WTC11 (cell line): ENCODE measurements around the gene ENHO. TPM values are rescaled to one million over a fixed set of nuclear protein-coding genes. Genes with fewer than 3 reads are reported as not detected.

Experiments
- ATAC-seq: fragments of 200-7000 bp; cut with Tn5 transposase; 2 replicates; pipeline ENCODE4 v1.10.0; 2021; ENCODE audit warnings: mild to moderate bottlenecking, moderate library complexity
- CTCF ChIA-PET: fragments of 300-600 bp; sonication (Branson Sonifier 250); formaldehyde crosslinking; loops from one replicate; lab custom pipeline; 2021; ENCODE audit warnings: antibody characterized with exemption; lab: Charles Lee
- POLR2A ChIA-PET: fragments of 350-600 bp; sonication (Branson Sonifier 250); formaldehyde crosslinking; loops from one replicate; lab custom pipeline; 2021; ENCODE audit warnings: antibody characterized with exemption; lab: Charles Lee
- DNase-seq: peaks from one replicate; pipeline ENCODE4 v3.0.0; 2021; ENCODE audit warnings: low spot score
- H3K27ac Mint-ChIP-seq: 2 replicates; pipeline ENCODE4 v1.8.0; 2021; ENCODE audit warnings: mixed read lengths
- H3K27me3 Mint-ChIP-seq: 2 replicates; pipeline ENCODE4 v1.8.0; 2021; ENCODE audit warnings: low read depth, mild to moderate bottlenecking, moderate library complexity, mixed read lengths
- H3K36me3 Mint-ChIP-seq: 2 replicates; pipeline ENCODE4 v1.8.0; 2021; ENCODE audit warnings: mixed read lengths
- H3K4me1 Mint-ChIP-seq: 2 replicates; pipeline ENCODE4 v1.8.0; 2022; ENCODE audit warnings: mixed read lengths
- H3K4me3 Mint-ChIP-seq: 2 replicates; pipeline ENCODE4 v1.8.0; 2021; ENCODE audit warnings: mild to moderate bottlenecking, moderate library complexity, mixed read lengths
- H3K9me3 Mint-ChIP-seq: 2 replicates; pipeline ENCODE4 v1.8.0; 2021; ENCODE audit warnings: mixed read lengths
- ELF4 ChIP-seq: sonication (generic); formaldehyde crosslinking; IDR thresholded peaks from 2 replicates; pipeline ENCODE4 v1.8.1; 2022; ENCODE audit warnings: low read depth, mild to moderate bottlenecking, moderate library complexity, missing genetic modification reagents
- TP53 ChIP-seq: sonication (generic); formaldehyde crosslinking; IDR thresholded peaks from 2 replicates; pipeline ENCODE4 v1.8.1; 2023; ENCODE audit warnings: mild to moderate bottlenecking, missing genetic modification reagents
- ZNF317 ChIP-seq: sonication (generic); formaldehyde crosslinking; IDR thresholded peaks from 2 replicates; pipeline ENCODE4 v1.8.1; 2023; ENCODE audit warnings: low read depth, mild to moderate bottlenecking, moderate library complexity, missing genetic modification reagents, borderline replicate concordance
- ZNF423 ChIP-seq: fragments of 250-450 bp; sonication (Bioruptor Pico); IDR thresholded peaks from 2 replicates; pipeline ENCODE4 v2.1.2; 2022; ENCODE audit warnings: mild to moderate bottlenecking, moderate library complexity
- total RNA-seq: library from RNA; stranded (reverse); gene quantifications from 3 replicates; pipeline ENCODE4 v1.2.3, GENCODE V29; 2021
- TF ChIP-seq, protein P1 (sequence below): fragments of 250-450 bp; sonication (Bioruptor Pico); IDR thresholded peaks from 2 replicates; pipeline ENCODE4 v1.9.0; 2021; ENCODE audit warnings: mild to moderate bottlenecking, borderline replicate concordance
- TF ChIP-seq, protein P2 (sequence below): fragments of 250-450 bp; sonication (Bioruptor Pico); IDR thresholded peaks from 2 replicates; pipeline ENCODE4 v1.9.0; 2021; ENCODE audit warnings: moderate library complexity, mild to moderate bottlenecking, inconsistent platforms, borderline replicate concordance
- TF ChIP-seq, protein P3 (sequence below): sonication (generic); formaldehyde crosslinking; IDR thresholded peaks from 2 replicates; pipeline ENCODE4 v1.8.0; 2022; ENCODE audit warnings: mild to moderate bottlenecking, missing genetic modification reagents
- TF ChIP-seq, protein P4 (sequence below): sonication (generic); formaldehyde crosslinking; IDR thresholded peaks from 2 replicates; pipeline ENCODE4 v1.8.1; 2022; ENCODE audit warnings: mild to moderate bottlenecking, missing genetic modification reagents, moderate library complexity, borderline replicate concordance
- TF ChIP-seq, protein P5 (sequence below): sonication (generic); formaldehyde crosslinking; conservative IDR thresholded peaks from 2 replicates; pipeline ENCODE4 v1.8.1; 2023; ENCODE audit warnings: mild to moderate bottlenecking, low read depth, missing genetic modification reagents, moderate library complexity
- TF ChIP-seq, protein P6 (sequence below): fragments of 200-600 bp; IDR thresholded peaks from 2 replicates; pipeline ENCODE4 v1.8.0; 2022; ENCODE audit warnings: antibody characterized with exemption
- TF ChIP-seq, protein P7 (sequence below): fragments of 250-450 bp; sonication (Bioruptor Pico); IDR thresholded peaks from 2 replicates; pipeline ENCODE4 v1.9.0; 2021; ENCODE audit warnings: mild to moderate bottlenecking

ENHO gene
- total RNA-seq, 1 experiment from 2014 or later = 28.3 TPM

DNA sequence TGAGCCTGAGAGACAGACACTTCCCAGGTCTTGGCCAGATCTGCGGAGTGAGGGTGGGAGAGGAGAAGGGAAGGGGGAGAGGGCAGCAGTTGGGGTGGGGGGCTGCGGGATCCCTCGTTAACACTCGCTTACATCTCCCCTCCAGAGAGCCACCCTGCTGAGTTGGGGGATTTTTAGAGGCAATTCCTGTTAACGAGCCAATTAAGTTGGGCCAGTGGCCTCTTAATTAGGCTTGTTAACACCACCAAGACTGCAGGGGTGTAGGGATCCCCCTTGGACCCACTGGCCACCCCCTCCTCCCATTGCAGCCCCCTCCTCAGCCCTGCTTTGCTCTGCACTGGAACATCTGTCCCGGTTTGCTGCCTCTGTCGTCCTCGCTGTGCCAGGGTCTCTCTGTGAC lies 43.1 kb upstream of the ENHO start:
- Mint-ChIP-seq H3K9me3 (no peaks in the 10 kb centered on the region), H3K4me3 (no peak overlapping the region), H3K36me3 (no peaks in the 10 kb centered on the region), H3K27me3 (peaks cover 3% of the 10 kb centered on the region; the same call in 1 of the 2 replicates), H3K4me1 (peaks cover 22% of the 10 kb centered on the region), H3K27ac (no peak overlapping the region)
- ATAC-seq = no peak
- TF ChIP-seq, protein P1, sequence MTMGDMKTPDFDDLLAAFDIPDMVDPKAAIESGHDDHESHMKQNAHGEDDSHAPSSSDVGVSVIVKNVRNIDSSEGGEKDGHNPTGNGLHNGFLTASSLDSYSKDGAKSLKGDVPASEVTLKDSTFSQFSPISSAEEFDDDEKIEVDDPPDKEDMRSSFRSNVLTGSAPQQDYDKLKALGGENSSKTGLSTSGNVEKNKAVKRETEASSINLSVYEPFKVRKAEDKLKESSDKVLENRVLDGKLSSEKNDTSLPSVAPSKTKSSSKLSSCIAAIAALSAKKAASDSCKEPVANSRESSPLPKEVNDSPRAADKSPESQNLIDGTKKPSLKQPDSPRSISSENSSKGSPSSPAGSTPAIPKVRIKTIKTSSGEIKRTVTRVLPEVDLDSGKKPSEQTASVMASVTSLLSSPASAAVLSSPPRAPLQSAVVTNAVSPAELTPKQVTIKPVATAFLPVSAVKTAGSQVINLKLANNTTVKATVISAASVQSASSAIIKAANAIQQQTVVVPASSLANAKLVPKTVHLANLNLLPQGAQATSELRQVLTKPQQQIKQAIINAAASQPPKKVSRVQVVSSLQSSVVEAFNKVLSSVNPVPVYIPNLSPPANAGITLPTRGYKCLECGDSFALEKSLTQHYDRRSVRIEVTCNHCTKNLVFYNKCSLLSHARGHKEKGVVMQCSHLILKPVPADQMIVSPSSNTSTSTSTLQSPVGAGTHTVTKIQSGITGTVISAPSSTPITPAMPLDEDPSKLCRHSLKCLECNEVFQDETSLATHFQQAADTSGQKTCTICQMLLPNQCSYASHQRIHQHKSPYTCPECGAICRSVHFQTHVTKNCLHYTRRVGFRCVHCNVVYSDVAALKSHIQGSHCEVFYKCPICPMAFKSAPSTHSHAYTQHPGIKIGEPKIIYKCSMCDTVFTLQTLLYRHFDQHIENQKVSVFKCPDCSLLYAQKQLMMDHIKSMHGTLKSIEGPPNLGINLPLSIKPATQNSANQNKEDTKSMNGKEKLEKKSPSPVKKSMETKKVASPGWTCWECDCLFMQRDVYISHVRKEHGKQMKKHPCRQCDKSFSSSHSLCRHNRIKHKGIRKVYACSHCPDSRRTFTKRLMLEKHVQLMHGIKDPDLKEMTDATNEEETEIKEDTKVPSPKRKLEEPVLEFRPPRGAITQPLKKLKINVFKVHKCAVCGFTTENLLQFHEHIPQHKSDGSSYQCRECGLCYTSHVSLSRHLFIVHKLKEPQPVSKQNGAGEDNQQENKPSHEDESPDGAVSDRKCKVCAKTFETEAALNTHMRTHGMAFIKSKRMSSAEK (CRISPR knock-in tag) = no peak
- TF ChIP-seq ZNF423 (no peak), ZNF317 (CRISPR knock-in tag) (no peak), ELF4 (CRISPR knock-in tag) (no peak), TP53 (CRISPR knock-in tag) (no peak)
- TF ChIP-seq, protein P2, sequence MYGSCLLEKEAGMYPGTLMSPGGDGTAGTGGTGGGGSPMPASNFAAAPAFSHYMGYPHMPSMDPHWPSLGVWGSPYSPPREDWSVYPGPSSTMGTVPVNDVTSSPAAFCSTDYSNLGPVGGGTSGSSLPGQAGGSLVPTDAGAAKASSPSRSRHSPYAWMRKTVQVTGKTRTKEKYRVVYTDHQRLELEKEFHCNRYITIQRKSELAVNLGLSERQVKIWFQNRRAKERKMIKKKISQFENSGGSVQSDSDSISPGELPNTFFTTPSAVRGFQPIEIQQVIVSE (CRISPR knock-in tag) = no peak
- TF ChIP-seq, protein P3, sequence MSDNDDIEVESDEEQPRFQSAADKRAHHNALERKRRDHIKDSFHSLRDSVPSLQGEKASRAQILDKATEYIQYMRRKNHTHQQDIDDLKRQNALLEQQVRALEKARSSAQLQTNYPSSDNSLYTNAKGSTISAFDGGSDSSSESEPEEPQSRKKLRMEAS (CRISPR knock-in tag) = no peak
- TF ChIP-seq, protein P4, sequence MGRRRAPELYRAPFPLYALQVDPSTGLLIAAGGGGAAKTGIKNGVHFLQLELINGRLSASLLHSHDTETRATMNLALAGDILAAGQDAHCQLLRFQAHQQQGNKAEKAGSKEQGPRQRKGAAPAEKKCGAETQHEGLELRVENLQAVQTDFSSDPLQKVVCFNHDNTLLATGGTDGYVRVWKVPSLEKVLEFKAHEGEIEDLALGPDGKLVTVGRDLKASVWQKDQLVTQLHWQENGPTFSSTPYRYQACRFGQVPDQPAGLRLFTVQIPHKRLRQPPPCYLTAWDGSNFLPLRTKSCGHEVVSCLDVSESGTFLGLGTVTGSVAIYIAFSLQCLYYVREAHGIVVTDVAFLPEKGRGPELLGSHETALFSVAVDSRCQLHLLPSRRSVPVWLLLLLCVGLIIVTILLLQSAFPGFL = no peak
- TF ChIP-seq, protein P5, sequence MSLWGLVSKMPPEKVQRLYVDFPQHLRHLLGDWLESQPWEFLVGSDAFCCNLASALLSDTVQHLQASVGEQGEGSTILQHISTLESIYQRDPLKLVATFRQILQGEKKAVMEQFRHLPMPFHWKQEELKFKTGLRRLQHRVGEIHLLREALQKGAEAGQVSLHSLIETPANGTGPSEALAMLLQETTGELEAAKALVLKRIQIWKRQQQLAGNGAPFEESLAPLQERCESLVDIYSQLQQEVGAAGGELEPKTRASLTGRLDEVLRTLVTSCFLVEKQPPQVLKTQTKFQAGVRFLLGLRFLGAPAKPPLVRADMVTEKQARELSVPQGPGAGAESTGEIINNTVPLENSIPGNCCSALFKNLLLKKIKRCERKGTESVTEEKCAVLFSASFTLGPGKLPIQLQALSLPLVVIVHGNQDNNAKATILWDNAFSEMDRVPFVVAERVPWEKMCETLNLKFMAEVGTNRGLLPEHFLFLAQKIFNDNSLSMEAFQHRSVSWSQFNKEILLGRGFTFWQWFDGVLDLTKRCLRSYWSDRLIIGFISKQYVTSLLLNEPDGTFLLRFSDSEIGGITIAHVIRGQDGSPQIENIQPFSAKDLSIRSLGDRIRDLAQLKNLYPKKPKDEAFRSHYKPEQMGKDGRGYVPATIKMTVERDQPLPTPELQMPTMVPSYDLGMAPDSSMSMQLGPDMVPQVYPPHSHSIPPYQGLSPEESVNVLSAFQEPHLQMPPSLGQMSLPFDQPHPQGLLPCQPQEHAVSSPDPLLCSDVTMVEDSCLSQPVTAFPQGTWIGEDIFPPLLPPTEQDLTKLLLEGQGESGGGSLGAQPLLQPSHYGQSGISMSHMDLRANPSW (CRISPR knock-in tag) = no peak
- TF ChIP-seq, protein P6, sequence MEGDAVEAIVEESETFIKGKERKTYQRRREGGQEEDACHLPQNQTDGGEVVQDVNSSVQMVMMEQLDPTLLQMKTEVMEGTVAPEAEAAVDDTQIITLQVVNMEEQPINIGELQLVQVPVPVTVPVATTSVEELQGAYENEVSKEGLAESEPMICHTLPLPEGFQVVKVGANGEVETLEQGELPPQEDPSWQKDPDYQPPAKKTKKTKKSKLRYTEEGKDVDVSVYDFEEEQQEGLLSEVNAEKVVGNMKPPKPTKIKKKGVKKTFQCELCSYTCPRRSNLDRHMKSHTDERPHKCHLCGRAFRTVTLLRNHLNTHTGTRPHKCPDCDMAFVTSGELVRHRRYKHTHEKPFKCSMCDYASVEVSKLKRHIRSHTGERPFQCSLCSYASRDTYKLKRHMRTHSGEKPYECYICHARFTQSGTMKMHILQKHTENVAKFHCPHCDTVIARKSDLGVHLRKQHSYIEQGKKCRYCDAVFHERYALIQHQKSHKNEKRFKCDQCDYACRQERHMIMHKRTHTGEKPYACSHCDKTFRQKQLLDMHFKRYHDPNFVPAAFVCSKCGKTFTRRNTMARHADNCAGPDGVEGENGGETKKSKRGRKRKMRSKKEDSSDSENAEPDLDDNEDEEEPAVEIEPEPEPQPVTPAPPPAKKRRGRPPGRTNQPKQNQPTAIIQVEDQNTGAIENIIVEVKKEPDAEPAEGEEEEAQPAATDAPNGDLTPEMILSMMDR = no peak
- TF ChIP-seq, protein P7, sequence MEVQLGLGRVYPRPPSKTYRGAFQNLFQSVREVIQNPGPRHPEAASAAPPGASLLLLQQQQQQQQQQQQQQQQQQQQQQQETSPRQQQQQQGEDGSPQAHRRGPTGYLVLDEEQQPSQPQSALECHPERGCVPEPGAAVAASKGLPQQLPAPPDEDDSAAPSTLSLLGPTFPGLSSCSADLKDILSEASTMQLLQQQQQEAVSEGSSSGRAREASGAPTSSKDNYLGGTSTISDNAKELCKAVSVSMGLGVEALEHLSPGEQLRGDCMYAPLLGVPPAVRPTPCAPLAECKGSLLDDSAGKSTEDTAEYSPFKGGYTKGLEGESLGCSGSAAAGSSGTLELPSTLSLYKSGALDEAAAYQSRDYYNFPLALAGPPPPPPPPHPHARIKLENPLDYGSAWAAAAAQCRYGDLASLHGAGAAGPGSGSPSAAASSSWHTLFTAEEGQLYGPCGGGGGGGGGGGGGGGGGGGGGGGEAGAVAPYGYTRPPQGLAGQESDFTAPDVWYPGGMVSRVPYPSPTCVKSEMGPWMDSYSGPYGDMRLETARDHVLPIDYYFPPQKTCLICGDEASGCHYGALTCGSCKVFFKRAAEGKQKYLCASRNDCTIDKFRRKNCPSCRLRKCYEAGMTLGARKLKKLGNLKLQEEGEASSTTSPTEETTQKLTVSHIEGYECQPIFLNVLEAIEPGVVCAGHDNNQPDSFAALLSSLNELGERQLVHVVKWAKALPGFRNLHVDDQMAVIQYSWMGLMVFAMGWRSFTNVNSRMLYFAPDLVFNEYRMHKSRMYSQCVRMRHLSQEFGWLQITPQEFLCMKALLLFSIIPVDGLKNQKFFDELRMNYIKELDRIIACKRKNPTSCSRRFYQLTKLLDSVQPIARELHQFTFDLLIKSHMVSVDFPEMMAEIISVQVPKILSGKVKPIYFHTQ (CRISPR knock-in tag) = no peak
- POLR2A ChIA-PET = no interaction called here
- DNase-seq = no peak
- CTCF ChIA-PET = interaction anchor here (0.8 to 4.1 kb wide), 4 partner anchors 13 to 45 kb away, joined by 3 to 31 read pairs (median 6); no protein-coding TSS in a partner anchor
